HepG2 (cell line): ENCODE measurements around the gene SMAD2. TPM values are rescaled to one million over a fixed set of nuclear protein-coding genes. Genes with fewer than 3 reads are reported as not detected.

Source experiments
- ATAC-seq: fragments of 200-7000 bp; cut with Tn5 transposase; 3 replicates; pipeline ENCODE4 v1.9.1; 2020; ENCODE audit warnings: mild to moderate bottlenecking, moderate library complexity
- BruUV-seq: library from RNA; stranded (reverse); fragments of 400-500 nt; replicated peaks from 2 replicates; lab custom pipeline; 2021; lab: Mats Ljungman, UMichigan
- CTCF ChIA-PET: fragments of 300-600 bp; formaldehyde crosslinking; extraction: SDS; loops from one replicate; lab custom pipeline; 2021; ENCODE audit warnings: low total read pairs, inconsistent platforms, low intra/inter-chr PET ratio; lab: Yijun Ruan, JAX
- POLR2A ChIA-PET: fragments of 350-600 bp; sonication (Branson Sonifier 250); formaldehyde crosslinking; loops from one replicate; lab custom pipeline; 2020; ENCODE audit warnings: antibody characterized with exemption, inconsistent platforms; lab: Yijun Ruan, JAX
- DNase-seq: peaks from one replicate; pipeline ENCODE4 v3.0.0-alpha.2; 2015; ENCODE audit warnings: low spot score
- FAIRE-seq: peaks from 3 replicates; lab custom pipeline; 2011; peaks lifted over from hg19 to GRCh38; lab: Jason Lieb, UNC
- H2AFZ ChIP-seq: one replicate; pipeline ENCODE4 v1.6.1; 2011; ENCODE audit warnings: low read length, inconsistent platforms
- H3K27ac ChIP-seq: fragments of 300-600 bp; 3 replicates; pipeline ENCODE4 v1.8.0; 2011; ENCODE audit warnings: mixed run types, mild to moderate bottlenecking, mixed read lengths, low read length, inconsistent platforms; ENCODE audit not compliant: insufficient read depth; ENCODE audit errors: extremely low read length
- H3K27me3 ChIP-seq, 2 experiments: fragments of 200-600 bp in 1 of 2; 2 replicates in 1 of 2; 3 replicates in 1 of 2; pipeline versions ENCODE4 v1.6.0 to v1.8.0; 2011; ENCODE audit warnings: low read length in 2 of 2, mild to moderate bottlenecking in 2 of 2, moderate library complexity in 2 of 2, inconsistent platforms in 1 of 2; ENCODE audit not compliant: insufficient read depth in 2 of 2, control insufficient read depth in 1 of 2
- H3K36me3 ChIP-seq, 2 experiments: fragments of 200-600 bp in 1 of 2; replicated peaks in 1 of 2; 2 replicates in 1 of 2; 3 replicates in 1 of 2; pipeline versions ENCODE4 v1.5.1 to v1.8.0; 2011; ENCODE audit warnings: low read length in 2 of 2, inconsistent platforms in 1 of 2; ENCODE audit not compliant: insufficient read depth in 2 of 2, control insufficient read depth in 1 of 2
- H3K4me1 ChIP-seq: 2 replicates; pipeline ENCODE4 v1.5.1; 2012; ENCODE audit warnings: low read length, inconsistent platforms; ENCODE audit not compliant: insufficient read depth
- H3K4me2 ChIP-seq: 2 replicates; pipeline ENCODE4 v1.6.0; 2011; ENCODE audit warnings: low read depth, low read length, inconsistent platforms
- H3K4me3 ChIP-seq, 3 experiments: fragments of 200-600 bp in 1 of 3; sonication (generic), shearing (Covaris generic) in 1 of 3; replicated peaks in 1 of 3; 2 replicates each; pipeline ENCODE4 v1.5.1; 2011 to 2016; ENCODE audit warnings: low read length in 3 of 3, inconsistent platforms in 2 of 3, low read depth in 2 of 3, mild to moderate bottlenecking in 2 of 3, control low read depth in 1 of 3, mixed read lengths in 1 of 3; ENCODE audit not compliant: insufficient read depth in 1 of 3
- H3K79me2 ChIP-seq: one replicate; pipeline ENCODE4 v1.6.1; 2011; ENCODE audit warnings: low read length, inconsistent platforms; ENCODE audit not compliant: insufficient read depth
- H3K9ac ChIP-seq: 2 replicates; pipeline ENCODE4 v1.6.0; 2011; ENCODE audit warnings: mild to moderate bottlenecking, low read depth, low read length, inconsistent platforms; ENCODE audit not compliant: insufficient read depth
- H3K9me3 ChIP-seq: 2 replicates; pipeline ENCODE4 v1.5.1; 2012; ENCODE audit warnings: mild to moderate bottlenecking, low read length
- H4K20me1 ChIP-seq: 2 replicates; pipeline ENCODE4 v1.6.0; 2011; ENCODE audit warnings: inconsistent platforms, mild to moderate bottlenecking, low read length, moderate library complexity; ENCODE audit not compliant: insufficient read depth
- AHR ChIP-seq: IDR thresholded peaks from 2 replicates; pipeline ENCODE4 v1.6.1; 2018; ENCODE audit warnings: missing genetic modification reagents, missing compliant biosample characterization
- ASH2L ChIP-seq: fragments of 300-600, 200-600 bp; sonication (generic); IDR thresholded peaks from 2 replicates; pipeline ENCODE4 v1.7.0; 2017; ENCODE audit warnings: low read depth, mild to moderate bottlenecking, moderate library complexity, mixed read lengths, low read length; ENCODE audit not compliant: insufficient read length
- CENPT ChIP-seq: sonication (generic); formaldehyde crosslinking; IDR thresholded peaks from 2 replicates; pipeline ENCODE4 v1.8.0; 2022; ENCODE audit warnings: low read depth, mild to moderate bottlenecking, moderate library complexity, missing genetic modification reagents
- CREM ChIP-seq, 2 experiments: sonication (generic) in 1 of 2; formaldehyde crosslinking in 1 of 2; IDR thresholded peaks; 2 replicates each; pipeline versions ENCODE4 v1.4.0 to v1.6.1; 2016 to 2020; ENCODE audit warnings: antibody characterized with exemption in 1 of 2, mild to moderate bottlenecking in 1 of 2, missing genetic modification reagents in 1 of 2
- DPF2 ChIP-seq: sonication (generic); formaldehyde crosslinking; IDR thresholded peaks from 2 replicates; pipeline ENCODE4 v1.4.0; 2020; ENCODE audit warnings: mild to moderate bottlenecking, low read depth, missing genetic modification reagents, borderline replicate concordance
- GPN1 ChIP-seq: sonication (generic); formaldehyde crosslinking; IDR thresholded peaks from 2 replicates; pipeline ENCODE4 v1.5.1; 2020; ENCODE audit warnings: missing genetic modification reagents, borderline replicate concordance
- HDAC6 ChIP-seq: fragments of 200-600 bp; sonication (generic); IDR thresholded peaks from 2 replicates; pipeline ENCODE4 v1.7.0; 2017; ENCODE audit warnings: mild to moderate bottlenecking, antibody characterized with exemption, low read length, low read depth
- HNRNPLL ChIP-seq: fragments of 200-400 bp; formaldehyde crosslinking; IDR thresholded peaks from 2 replicates; pipeline ENCODE4 v1.6.1; 2017; ENCODE audit warnings: mild to moderate bottlenecking, low read depth, low read length; ENCODE audit not compliant: poor library complexity, severe bottlenecking
- JUN ChIP-seq: sonication (generic); formaldehyde crosslinking; IDR thresholded peaks from 2 replicates; pipeline ENCODE4 v1.4.0; 2020; ENCODE audit warnings: mild to moderate bottlenecking, missing genetic modification reagents
- JUNB ChIP-seq: sonication (generic); formaldehyde crosslinking; IDR thresholded peaks from 2 replicates; pipeline ENCODE4 v1.8.0; 2022; ENCODE audit warnings: missing genetic modification reagents, mild to moderate bottlenecking, borderline replicate concordance
- MBNL3 ChIP-seq: fragments of 250-450 bp; sonication (Bioruptor Pico); conservative IDR thresholded peaks from 2 replicates; pipeline ENCODE4 v1.8.0; 2022; ENCODE audit warnings: mild to moderate bottlenecking, inconsistent platforms
- MED1 ChIP-seq: sonication (generic); formaldehyde crosslinking; IDR thresholded peaks from 2 replicates; pipeline ENCODE4 v1.4.0; 2020; ENCODE audit warnings: missing genetic modification reagents
- NFIC ChIP-seq: IDR thresholded peaks from 2 replicates; pipeline ENCODE4 v1.6.1; 2012; ENCODE audit warnings: mild to moderate bottlenecking, low read length, inconsistent platforms
- RBAK ChIP-seq: sonication (generic); formaldehyde crosslinking; IDR thresholded peaks from 2 replicates; pipeline ENCODE4 v1.5.1; 2020; ENCODE audit warnings: mild to moderate bottlenecking, missing genetic modification reagents
- SCMH1 ChIP-seq: sonication (generic); formaldehyde crosslinking; IDR thresholded peaks from 2 replicates; pipeline ENCODE4 v1.9.0; 2021; ENCODE audit warnings: missing genetic modification reagents, mild to moderate bottlenecking, borderline replicate concordance
- SSRP1 ChIP-seq: IDR thresholded peaks from 2 replicates; pipeline ENCODE4 v1.6.1; 2016; ENCODE audit warnings: control low read depth
- ZNF543 ChIP-seq: sonication (generic); formaldehyde crosslinking; IDR thresholded peaks from 2 replicates; pipeline ENCODE4 v1.4.0; 2020; ENCODE audit warnings: mild to moderate bottlenecking, missing genetic modification reagents
- ZNF567 ChIP-seq: sonication (generic); formaldehyde crosslinking; IDR thresholded peaks from 2 replicates; pipeline ENCODE4 v1.8.1; 2023; ENCODE audit warnings: mild to moderate bottlenecking, missing genetic modification reagents, borderline replicate concordance
- WGBS: methylation state at CpG from one replicate; pipeline ENCODE4 v1.1.6; 2017; ENCODE audit warnings: low lambda C conversion rate; 5-methylcytosine and 5-hydroxymethylcytosine counted together
- in situ Hi-C: cut with HindIII; loops from 2 replicates; pipeline ENCODE4 v1.10.0; 2017; ENCODE audit warnings: low pct_unique_long_range_greater_than_20kb; ENCODE audit not compliant: extremely low pct_ligation_motif_present
- intact Hi-C: fragments of 100-400 bp; cut with micrococcal nuclease; formaldehyde crosslinking; loops from one replicate; pipeline ENCODE4 v1.10.0; 2022; ENCODE audit not compliant: unreplicated experiment
- polyA plus RNA-seq, 8 experiments: library from polyadenylated mRNA; depleted of rRNA in 3 of 8; stranded (reverse) in 7 of 8; unstranded in 1 of 8; fragments of >200 nt; fragmentation: Illumina TruSeq in 4 of 8; extraction: Trizol in 4 of 8; gene quantifications; 2 replicates each; pipeline versions ENCODE4 v1.2.1 to v1.2.3, GENCODE V29; 2011 to 2016; ENCODE audit warnings: low read depth in 4 of 8, missing spikeins in 1 of 8, mixed read lengths in 1 of 8; ENCODE audit not compliant: insufficient read depth in 1 of 8
- total RNA-seq, 5 experiments: library from RNA; depleted of rRNA; stranded (reverse); fragments of >200 nt; fragmentation: Illumina TruSeq; extraction: Trizol; gene quantifications; 2 replicates each; pipeline ENCODE4 v1.2.3, GENCODE V29; 2016; ENCODE audit warnings: low read depth in 1 of 5
- TF ChIP-seq, protein P1 (sequence below): sonication (generic); formaldehyde crosslinking; IDR thresholded peaks from 2 replicates; pipeline ENCODE4 v1.9.0; 2021; ENCODE audit warnings: missing genetic modification reagents, mild to moderate bottlenecking, borderline replicate concordance
- TF ChIP-seq, protein P2 (sequence below): sonication (generic); formaldehyde crosslinking; IDR thresholded peaks from 2 replicates; pipeline ENCODE4 v1.4.0; 2020; ENCODE audit warnings: mild to moderate bottlenecking, missing genetic modification reagents

SMAD2 gene
- total and polyA plus RNA-seq, 2 of the 13 experiments (the other 11 are each of a cell fraction or from before 2014, with no cell fraction given), result 40.2 to 96.2 TPM

GRCh38 chr18:47950511-47950910 lies 20.1 kb upstream of the SMAD2 start:
- TF ChIP-seq CREM (IDR thresholded peaks at IDR 0.05) (no peak), CREM (CRISPR knock-in tag; IDR thresholded peaks at IDR 0.05) (no peak), JUNB (CRISPR knock-in tag) (no peak), CENPT (CRISPR knock-in tag) (no peak), RBAK (CRISPR knock-in tag) (no peak), ASH2L (no peak), HDAC6 (no peak), NFIC (no peak), DPF2 (CRISPR knock-in tag) (no peak), GPN1 (CRISPR knock-in tag) (no peak), SSRP1 (CRISPR knock-in tag) (no peak), MED1 (no peak), HNRNPLL (no peak), MBNL3 (CRISPR knock-in tag) (no peak), ZNF567 (CRISPR knock-in tag) (no peak), JUN (CRISPR knock-in tag) (no peak), SCMH1 (CRISPR knock-in tag) (no peak), AHR (no peak), ZNF543 (CRISPR knock-in tag) (no peak)
- TF ChIP-seq, protein P1, sequence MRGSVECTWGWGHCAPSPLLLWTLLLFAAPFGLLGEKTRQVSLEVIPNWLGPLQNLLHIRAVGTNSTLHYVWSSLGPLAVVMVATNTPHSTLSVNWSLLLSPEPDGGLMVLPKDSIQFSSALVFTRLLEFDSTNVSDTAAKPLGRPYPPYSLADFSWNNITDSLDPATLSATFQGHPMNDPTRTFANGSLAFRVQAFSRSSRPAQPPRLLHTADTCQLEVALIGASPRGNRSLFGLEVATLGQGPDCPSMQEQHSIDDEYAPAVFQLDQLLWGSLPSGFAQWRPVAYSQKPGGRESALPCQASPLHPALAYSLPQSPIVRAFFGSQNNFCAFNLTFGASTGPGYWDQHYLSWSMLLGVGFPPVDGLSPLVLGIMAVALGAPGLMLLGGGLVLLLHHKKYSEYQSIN (CRISPR knock-in tag), result no peak
- TF ChIP-seq, protein P2, sequence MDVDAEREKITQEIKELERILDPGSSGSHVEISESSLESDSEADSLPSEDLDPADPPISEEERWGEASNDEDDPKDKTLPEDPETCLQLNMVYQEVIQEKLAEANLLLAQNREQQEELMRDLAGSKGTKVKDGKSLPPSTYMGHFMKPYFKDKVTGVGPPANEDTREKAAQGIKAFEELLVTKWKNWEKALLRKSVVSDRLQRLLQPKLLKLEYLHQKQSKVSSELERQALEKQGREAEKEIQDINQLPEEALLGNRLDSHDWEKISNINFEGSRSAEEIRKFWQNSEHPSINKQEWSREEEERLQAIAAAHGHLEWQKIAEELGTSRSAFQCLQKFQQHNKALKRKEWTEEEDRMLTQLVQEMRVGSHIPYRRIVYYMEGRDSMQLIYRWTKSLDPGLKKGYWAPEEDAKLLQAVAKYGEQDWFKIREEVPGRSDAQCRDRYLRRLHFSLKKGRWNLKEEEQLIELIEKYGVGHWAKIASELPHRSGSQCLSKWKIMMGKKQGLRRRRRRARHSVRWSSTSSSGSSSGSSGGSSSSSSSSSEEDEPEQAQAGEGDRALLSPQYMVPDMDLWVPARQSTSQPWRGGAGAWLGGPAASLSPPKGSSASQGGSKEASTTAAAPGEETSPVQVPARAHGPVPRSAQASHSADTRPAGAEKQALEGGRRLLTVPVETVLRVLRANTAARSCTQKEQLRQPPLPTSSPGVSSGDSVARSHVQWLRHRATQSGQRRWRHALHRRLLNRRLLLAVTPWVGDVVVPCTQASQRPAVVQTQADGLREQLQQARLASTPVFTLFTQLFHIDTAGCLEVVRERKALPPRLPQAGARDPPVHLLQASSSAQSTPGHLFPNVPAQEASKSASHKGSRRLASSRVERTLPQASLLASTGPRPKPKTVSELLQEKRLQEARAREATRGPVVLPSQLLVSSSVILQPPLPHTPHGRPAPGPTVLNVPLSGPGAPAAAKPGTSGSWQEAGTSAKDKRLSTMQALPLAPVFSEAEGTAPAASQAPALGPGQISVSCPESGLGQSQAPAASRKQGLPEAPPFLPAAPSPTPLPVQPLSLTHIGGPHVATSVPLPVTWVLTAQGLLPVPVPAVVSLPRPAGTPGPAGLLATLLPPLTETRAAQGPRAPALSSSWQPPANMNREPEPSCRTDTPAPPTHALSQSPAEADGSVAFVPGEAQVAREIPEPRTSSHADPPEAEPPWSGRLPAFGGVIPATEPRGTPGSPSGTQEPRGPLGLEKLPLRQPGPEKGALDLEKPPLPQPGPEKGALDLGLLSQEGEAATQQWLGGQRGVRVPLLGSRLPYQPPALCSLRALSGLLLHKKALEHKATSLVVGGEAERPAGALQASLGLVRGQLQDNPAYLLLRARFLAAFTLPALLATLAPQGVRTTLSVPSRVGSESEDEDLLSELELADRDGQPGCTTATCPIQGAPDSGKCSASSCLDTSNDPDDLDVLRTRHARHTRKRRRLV (CRISPR knock-in tag), result no peak
- Histone ChIP-seq H3K27me3 (peaks cover 0 to 9% of the 10 kb centered on the region in 2 experiments; a peak in 2 of 5 replicates), H3K9ac (no peak overlapping the region), H3K36me3 (no peaks in the 10 kb centered on the region), H3K79me2 (no peaks in the 10 kb centered on the region), H3K4me1 (no peaks in the 10 kb centered on the region), H4K20me1 (no peaks in the 10 kb centered on the region), H3K4me2 (no peak overlapping the region), H3K4me3 (no peak overlapping the region), H2AFZ (no peak overlapping the region), H3K9me3 (no peaks in the 10 kb centered on the region), H3K27ac (no peak overlapping the region)
- in situ Hi-C loops, result no loop called here
- DNase-seq (no peak), ATAC-seq (no peak), FAIRE-seq (no peak)
- intact Hi-C loops, result no loop called here
- WGBS, result 0% methylated on average over 2 of the region's 2 CpGs
- ChIA-PET CTCF (no interaction called here), POLR2A (no interaction called here)
- BruUV-seq, result no TSS peak
